DOHH2 (cell line): ENCODE data around the gene RNF39.

ENCODE experiments used
- CTCF ChIP-seq: fragments of 200-600 bp; sonication (generic); IDR thresholded peaks from one replicate; pipeline ENCODE4 v1.5.1; 2014; ENCODE audit warnings: antibody characterized with exemption, mild to moderate bottlenecking, low read depth, low read length; ENCODE audit not compliant: poor library complexity, severe bottlenecking
- EZH2phosphoT487 ChIP-seq: fragments of 200-600 bp; sonication (generic); IDR thresholded peaks from 2 replicates; pipeline ENCODE4 v1.6.1; 2017; ENCODE audit warnings: borderline replicate concordance, mild to moderate bottlenecking, antibody characterized with exemption, low read length, moderate library complexity, mixed read lengths

GRCh38 chr6:30096829-30097228, 21.3 kb upstream of the RNF39 start:
- TF ChIP-seq CTCF (no peak), EZH2phosphoT487 (no peak)
